PC-3 (cell line): ENCODE measurements around the gene SNAPC2. TPM values are rescaled to one million over a fixed set of nuclear protein-coding genes. Genes with fewer than 3 reads are reported as not detected.
A peak's percentile ranks its signal among the peaks of the same experiment; 100 is the strongest.

Source experiments
- ATAC-seq: fragments of 200-7000 bp; cut with Tn5 transposase; 2 replicates; pipeline ENCODE4 v1.9.1; 2020; ENCODE audit warnings: mild to moderate bottlenecking, moderate library complexity
- BruUV-seq: library from RNA; stranded (reverse); fragments of 400-500 nt; replicated peaks from 2 replicates; lab custom pipeline; 2021; lab: Mats Ljungman, UMichigan
- CTCF ChIA-PET: fragments of 300-600 bp; sonication (Branson Sonifier 250); formaldehyde crosslinking; loops from one replicate; lab custom pipeline; 2022; ENCODE audit warnings: antibody characterized with exemption; lab: Charles Lee
- POLR2A ChIA-PET: fragments of 300-600 bp; sonication (Branson Sonifier 250); formaldehyde crosslinking; loops from one replicate; lab custom pipeline; 2022; ENCODE audit warnings: antibody characterized with exemption; ENCODE audit not compliant: unreplicated experiment; lab: Charles Lee
- DNase-seq: peaks from one replicate; pipeline ENCODE4 v3.0.0-alpha.2; 2015
- H2AFZ ChIP-seq: fragments of 300-600 bp; sonication (generic); 2 replicates; pipeline ENCODE4 v1.6.0; 2016; ENCODE audit warnings: antibody characterized with exemption, low read length
- H3F3A ChIP-seq: fragments of 300-600 bp; sonication (generic); one replicate; pipeline ENCODE4 v1.6.0; 2017; ENCODE audit warnings: antibody characterized with exemption, low read length, control low read depth, mild to moderate bottlenecking; ENCODE audit not compliant: unreplicated experiment
- H3K27ac ChIP-seq: fragments of 300-600 bp; sonication (generic); 2 replicates; pipeline ENCODE4 v1.5.1; 2016; ENCODE audit warnings: mild to moderate bottlenecking, low read length
- H3K27me3 ChIP-seq: fragments of 300-600 bp; sonication (generic); 2 replicates; pipeline ENCODE4 v1.6.1; 2016; ENCODE audit warnings: low read length, mixed read lengths
- H3K36me3 ChIP-seq: fragments of 300-600 bp; sonication (generic); 2 replicates; pipeline ENCODE4 v1.6.1; 2016; ENCODE audit warnings: low read depth, mixed run types, low read length, mixed read lengths
- H3K4me1 ChIP-seq: fragments of 300-600 bp; sonication (generic); 2 replicates; pipeline ENCODE4 v1.5.1; 2016; ENCODE audit warnings: low read length; ENCODE audit not compliant: insufficient read depth
- H3K4me2 ChIP-seq: fragments of 300-600 bp; sonication (generic); 2 replicates; pipeline ENCODE4 v1.6.0; 2016; ENCODE audit warnings: low read length
- H3K4me3 ChIP-seq: fragments of 300-600 bp; sonication (generic); 2 replicates; pipeline ENCODE4 v1.5.1; 2016; ENCODE audit warnings: mild to moderate bottlenecking, low read length, mixed read lengths
- H3K79me2 ChIP-seq: fragments of 300-600 bp; sonication (generic); 2 replicates; pipeline ENCODE4 v1.6.1; 2017; ENCODE audit warnings: low read length, mixed read lengths
- H3K9ac ChIP-seq: fragments of 300-600 bp; sonication (generic); 2 replicates; pipeline ENCODE4 v1.6.0; 2016; ENCODE audit warnings: mild to moderate bottlenecking, low read length
- H3K9me2 ChIP-seq: fragments of 300-600 bp; sonication (generic); replicated peaks from 2 replicates; pipeline ENCODE4 v1.6.1; 2016; ENCODE audit warnings: mixed run types, low read length, mixed read lengths
- H3K9me3 ChIP-seq: fragments of 300-600 bp; sonication (generic); 2 replicates; pipeline ENCODE4 v1.6.1; 2016; ENCODE audit warnings: low read length, mixed read lengths
- H4K20me1 ChIP-seq: fragments of 300-600 bp; sonication (generic); 2 replicates; pipeline ENCODE4 v1.6.1; 2016; ENCODE audit warnings: low read length, mixed read lengths
- EZH2 ChIP-seq: fragments of 300-600 bp; sonication (generic); IDR thresholded peaks from one replicate; pipeline ENCODE4 v1.6.1; 2017; ENCODE audit warnings: antibody characterized with exemption, mild to moderate bottlenecking, low read length; ENCODE audit not compliant: unreplicated experiment
- EZH2phosphoT487 ChIP-seq: fragments of 300-600 bp; sonication (generic); IDR thresholded peaks from 2 replicates; pipeline ENCODE4 v1.6.1; 2018; ENCODE audit warnings: mild to moderate bottlenecking, antibody characterized with exemption, low read length, borderline replicate concordance
- intact Hi-C: fragments of 100-400 bp; cut with micrococcal nuclease; formaldehyde crosslinking; loops from 2 replicates; pipeline ENCODE4 v1.9.0; 2023
- total RNA-seq: library from RNA; depleted of rRNA; stranded (reverse); fragments of >200 nt; gene quantifications from 2 replicates; pipeline ENCODE4 v1.2.3, GENCODE V29; 2014
- TF ChIP-seq, protein P1 (sequence below): fragments of 300-600 bp; sonication (generic); conservative IDR thresholded peaks from 2 replicates; pipeline ENCODE4 v1.5.1; 2017; ENCODE audit warnings: antibody characterized with exemption, low read depth, mild to moderate bottlenecking, low read length

Gene SNAPC2
- total RNA-seq, 1 experiment from 2014 or later = 40.1 TPM

GRCh38 chr19:7912144-7912696 is 7.9 kb upstream of the SNAPC2 start:
- ChIA-PET CTCF (no interaction called here), POLR2A (interaction anchor here (0.6 kb wide), 1 partner anchor 9 kb away, joined by 3 read pairs; no protein-coding TSS in a partner anchor)
- Histone ChIP-seq H3K4me2 (no peak overlapping the region), H3K4me3 (no peak overlapping the region), H2AFZ (no peak overlapping the region), H3K36me3 (peaks cover 20% of the 10 kb centered on the region), H3K9me2 (no peaks in the 10 kb centered on the region), H3K9ac (no peak overlapping the region), H3K4me1 (peaks cover 13% of the 10 kb centered on the region), H3F3A (no peaks in the 10 kb centered on the region), H3K79me2 (peaks cover 14% of the 10 kb centered on the region), H3K9me3 (no peaks in the 10 kb centered on the region), H4K20me1 (0 out of 2 replicates have a peak, but pooled peaks cover 3% of the 10 kb centered on the region), H3K27ac (no peak overlapping the region), H3K27me3 (no peaks in the 10 kb centered on the region)
- intact Hi-C loops = no loop called here
- TF ChIP-seq EZH2phosphoT487 (no peak), EZH2 (no peak)
- TF ChIP-seq, protein P1, sequence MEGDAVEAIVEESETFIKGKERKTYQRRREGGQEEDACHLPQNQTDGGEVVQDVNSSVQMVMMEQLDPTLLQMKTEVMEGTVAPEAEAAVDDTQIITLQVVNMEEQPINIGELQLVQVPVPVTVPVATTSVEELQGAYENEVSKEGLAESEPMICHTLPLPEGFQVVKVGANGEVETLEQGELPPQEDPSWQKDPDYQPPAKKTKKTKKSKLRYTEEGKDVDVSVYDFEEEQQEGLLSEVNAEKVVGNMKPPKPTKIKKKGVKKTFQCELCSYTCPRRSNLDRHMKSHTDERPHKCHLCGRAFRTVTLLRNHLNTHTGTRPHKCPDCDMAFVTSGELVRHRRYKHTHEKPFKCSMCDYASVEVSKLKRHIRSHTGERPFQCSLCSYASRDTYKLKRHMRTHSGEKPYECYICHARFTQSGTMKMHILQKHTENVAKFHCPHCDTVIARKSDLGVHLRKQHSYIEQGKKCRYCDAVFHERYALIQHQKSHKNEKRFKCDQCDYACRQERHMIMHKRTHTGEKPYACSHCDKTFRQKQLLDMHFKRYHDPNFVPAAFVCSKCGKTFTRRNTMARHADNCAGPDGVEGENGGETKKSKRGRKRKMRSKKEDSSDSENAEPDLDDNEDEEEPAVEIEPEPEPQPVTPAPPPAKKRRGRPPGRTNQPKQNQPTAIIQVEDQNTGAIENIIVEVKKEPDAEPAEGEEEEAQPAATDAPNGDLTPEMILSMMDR = no peak
- ATAC-seq (no peak), DNase-seq (no peak)
- no TSS peak for BruUV-seq

DNA sequence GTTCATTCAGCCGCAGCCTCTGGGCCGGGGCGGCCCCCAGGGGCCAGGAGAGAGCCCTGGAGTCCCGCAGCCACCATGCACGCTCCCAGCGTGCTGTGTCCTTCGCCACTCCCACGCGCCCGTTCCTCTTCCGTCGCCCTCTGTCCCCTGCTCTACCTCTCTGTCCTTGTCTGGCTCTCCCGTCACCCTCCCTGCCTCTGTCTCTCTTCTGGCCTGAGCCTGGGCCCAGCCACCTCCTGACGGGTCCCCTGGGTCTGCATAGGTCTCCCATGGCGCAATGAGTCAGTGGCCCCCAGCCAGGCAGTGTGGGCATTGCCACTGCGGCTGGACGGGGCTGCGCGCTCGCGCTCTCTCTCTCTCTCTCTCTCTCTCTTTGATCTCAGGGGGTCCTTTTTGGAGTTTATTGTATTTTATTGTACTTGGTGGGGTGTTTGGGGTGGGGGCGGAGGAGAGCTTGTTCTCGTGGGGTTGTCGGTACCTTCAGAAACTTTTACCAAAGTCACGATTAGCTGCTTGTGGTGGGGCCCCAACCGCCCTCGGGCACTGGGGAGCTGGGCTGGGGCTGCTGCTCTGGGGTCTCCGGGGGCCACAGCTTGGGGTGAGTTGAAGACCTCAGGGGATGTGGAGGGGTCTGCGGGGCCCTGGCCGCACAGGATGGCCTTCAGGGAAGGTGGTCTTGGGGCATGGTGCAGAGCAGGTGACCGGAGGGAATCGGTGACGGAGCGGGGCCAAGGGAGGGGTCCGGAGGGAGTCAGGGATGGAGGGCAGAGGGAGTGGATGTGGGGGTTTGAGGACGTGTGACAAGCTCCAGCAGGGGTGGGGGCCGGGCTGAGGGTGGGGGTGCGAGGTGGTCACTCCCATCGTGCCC is 7.2 kb upstream of the SNAPC2 start:
- DNase-seq (no peak), ATAC-seq (no peak)
- Histone ChIP-seq H3K4me2 (no peak overlapping the region), H3K27ac (no peak overlapping the region), H3K9ac (no peak overlapping the region), H3K27me3 (no peaks in the 10 kb centered on the region), H3K4me1 (peaks cover 16% of the 10 kb centered on the region), H4K20me1 (no peaks in the 10 kb centered on the region), H3K9me2 (no peaks in the 10 kb centered on the region), H3K36me3 (peaks cover 20% of the 10 kb centered on the region), H3F3A (no peaks in the 10 kb centered on the region), H3K4me3 (no peak overlapping the region), H3K9me3 (no peaks in the 10 kb centered on the region), H3K79me2 (peaks cover 8% of the 10 kb centered on the region; the same call in 1 of the 2 replicates), H2AFZ (no peak overlapping the region)
- intact Hi-C loops = no loop called here
- TF ChIP-seq EZH2 (no peak), EZH2phosphoT487 (no peak)
- TF ChIP-seq, protein P1 = no peak
- TSS peak; percentile 26 for BruUV-seq
- CTCF ChIA-PET = no interaction called here
- POLR2A ChIA-PET = no interaction called here

DNA sequence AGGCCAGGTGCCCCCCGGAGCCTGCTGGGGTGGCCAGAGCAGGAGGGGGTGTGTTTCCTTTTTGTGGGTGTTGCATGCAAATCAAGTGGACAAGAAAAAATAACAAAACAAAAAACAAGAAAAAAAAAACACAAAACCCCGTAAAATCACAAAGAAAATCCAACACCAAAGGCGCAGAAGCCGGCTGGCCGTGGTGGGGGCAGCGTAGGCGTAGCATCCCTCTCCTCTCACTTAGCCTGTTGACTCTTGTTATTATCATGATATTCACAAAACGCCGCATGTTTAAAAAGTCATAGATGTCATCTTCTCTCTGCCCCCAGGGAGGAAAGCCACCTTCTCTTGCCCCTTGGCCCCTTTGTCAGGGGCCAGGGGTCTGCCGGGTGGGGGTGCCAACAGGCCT is 6.5 kb upstream of the SNAPC2 start:
- no peaks in the 10 kb centered on the region for H3K9me3 ChIP-seq
- no TSS peak for BruUV-seq
- POLR2A ChIA-PET = no interaction called here
- H3K9ac ChIP-seq = no peak overlapping the region
- H3K4me1 ChIP-seq = peaks cover 18% of the 10 kb centered on the region
- DNase-seq (no peak), ATAC-seq (no peak)
- H3K9me2 ChIP-seq = no peaks in the 10 kb centered on the region
- no peak overlapping the region for H2AFZ ChIP-seq
- intact Hi-C loops = no loop called here
- H3K27me3 ChIP-seq = no peaks in the 10 kb centered on the region
- TF ChIP-seq, protein P1 = no peak
- TF ChIP-seq EZH2phosphoT487 = no peak
- no peak for TF ChIP-seq EZH2
- CTCF ChIA-PET = no interaction called here
- no peak overlapping the region for H3K4me3 ChIP-seq
- H3K79me2 ChIP-seq = peaks cover 4% of the 10 kb centered on the region; the same call in 1 of the 2 replicates
- no peak overlapping the region for H3K4me2 ChIP-seq
- H3K27ac ChIP-seq = no peak overlapping the region
- H3K36me3 ChIP-seq = peaks cover 20% of the 10 kb centered on the region
- no peaks in the 10 kb centered on the region for H4K20me1 ChIP-seq
- H3F3A ChIP-seq = no peaks in the 10 kb centered on the region
